ENCODE measurements around the gene SYNE1.

GRCh38 chr6:152309648-152310047 is 327.5 kb downstream of the SYNE1 start:
- TF ChIP-seq CTCF (IDR thresholded peaks at IDR 0.05 in 4 of 5, conservative IDR thresholded peaks at IDR 0.05 in 1 of 5) (no peak), POLR2A (IDR thresholded peaks at IDR 0.05) (no peak)
